ENCODE results near the gene HECTD4.
"Not testable (repeated sequence)": the region's sequence is repeated elsewhere in the genome, so short reads cannot be mapped to it uniquely, and the experiment has no call there.

The HECTD4 gene

DNA sequence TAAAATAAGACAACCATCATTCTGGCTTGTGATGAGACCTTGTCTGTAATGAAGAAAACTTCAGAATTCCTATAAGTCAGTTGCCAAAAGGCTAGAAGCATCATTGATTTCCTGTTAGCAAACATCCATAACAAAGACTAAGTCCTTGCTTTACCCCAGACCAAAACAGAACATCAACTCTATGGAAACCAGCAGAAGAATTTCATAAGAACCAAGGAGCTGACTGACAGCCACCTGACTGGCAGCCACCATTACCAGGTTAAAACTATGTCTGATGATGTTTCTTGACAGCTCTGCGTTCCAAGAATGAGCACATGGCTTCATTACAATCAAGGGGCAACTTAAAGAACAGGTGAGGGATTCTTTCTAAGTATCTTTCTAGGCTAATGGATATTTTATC lies 29.3 kb downstream of the HECTD4 start:
- Histone ChIP-seq H3K4me3 (ENCODE audit: low read depth in 1 of 2, low read length in 2 of 2) (no peak overlapping the region), H3K27me3 (ENCODE audit: low read depth, low read length) (no peaks in the 10 kb centered on the region), H3K36me3 (ENCODE audit: control insufficient read depth in 1 of 2, insufficient read depth in 2 of 2, low read length in 2 of 2) (no peaks in the 10 kb centered on the region), H3K4me1 (ENCODE audit: control insufficient read depth in 1 of 2, insufficient read depth in 2 of 2, low read length in 2 of 2) (no peaks in the 10 kb centered on the region), H3K27ac (ENCODE audit: low read length) (no peak overlapping the region), H3K9me3 (ENCODE audit: control insufficient read depth in 1 of 2, low read length in 2 of 2) (no peaks in the 10 kb centered on the region)

GRCh38 chr12:112350593-112351592 lies 31.3 kb downstream of the HECTD4 start:
- no peaks in the 10 kb centered on the region for H3K9me3 ChIP-seq (ENCODE audit: control insufficient read depth in 1 of 2, low read length in 2 of 2)
- H3K27me3 ChIP-seq (ENCODE audit: low read depth, low read length): no peaks in the 10 kb centered on the region
- H3K36me3 ChIP-seq (ENCODE audit: control insufficient read depth in 1 of 2, insufficient read depth in 2 of 2, low read length in 2 of 2): no peaks in the 10 kb centered on the region
- H3K4me1 ChIP-seq (ENCODE audit: control insufficient read depth in 1 of 2, insufficient read depth in 2 of 2, low read length in 2 of 2): no peaks in the 10 kb centered on the region
- H3K27ac ChIP-seq (ENCODE audit: low read length): no peak overlapping the region
- H3K4me3 ChIP-seq (ENCODE audit: low read depth in 1 of 2, low read length in 2 of 2): no peak overlapping the region

DNA sequence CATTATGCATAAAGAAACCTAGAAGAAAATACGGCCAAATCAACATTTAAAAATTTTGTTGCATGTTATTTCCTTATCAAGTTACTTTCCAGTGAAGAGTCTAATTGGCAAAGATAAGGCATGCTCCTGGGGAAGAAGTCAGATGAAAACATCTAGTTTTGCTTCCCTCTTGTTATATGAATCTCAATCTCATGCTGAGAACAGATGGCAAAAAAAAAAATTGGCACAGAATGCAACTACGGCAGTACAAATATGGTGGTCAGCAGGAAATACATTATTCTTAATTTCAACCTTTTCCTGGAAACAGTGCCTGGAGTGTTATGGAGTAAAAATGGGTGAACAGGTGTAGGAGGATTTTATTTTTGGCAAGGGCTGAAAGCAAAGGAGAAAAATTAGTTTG lies 32.8 kb downstream of the HECTD4 start:
- Histone ChIP-seq H3K9me3 (ENCODE audit: control insufficient read depth in 1 of 2, low read length in 2 of 2) (no peaks in the 10 kb centered on the region), H3K27me3 (ENCODE audit: low read depth, low read length) (no peaks in the 10 kb centered on the region), H3K4me3 (ENCODE audit: low read depth in 1 of 2, low read length in 2 of 2) (no peak overlapping the region), H3K4me1 (ENCODE audit: control insufficient read depth in 1 of 2, insufficient read depth in 2 of 2, low read length in 2 of 2) (no peaks in the 10 kb centered on the region), H3K27ac (ENCODE audit: low read length) (no peak overlapping the region), H3K36me3 (ENCODE audit: control insufficient read depth in 1 of 2, insufficient read depth in 2 of 2, low read length in 2 of 2) (no peaks in the 10 kb centered on the region)

DNA sequence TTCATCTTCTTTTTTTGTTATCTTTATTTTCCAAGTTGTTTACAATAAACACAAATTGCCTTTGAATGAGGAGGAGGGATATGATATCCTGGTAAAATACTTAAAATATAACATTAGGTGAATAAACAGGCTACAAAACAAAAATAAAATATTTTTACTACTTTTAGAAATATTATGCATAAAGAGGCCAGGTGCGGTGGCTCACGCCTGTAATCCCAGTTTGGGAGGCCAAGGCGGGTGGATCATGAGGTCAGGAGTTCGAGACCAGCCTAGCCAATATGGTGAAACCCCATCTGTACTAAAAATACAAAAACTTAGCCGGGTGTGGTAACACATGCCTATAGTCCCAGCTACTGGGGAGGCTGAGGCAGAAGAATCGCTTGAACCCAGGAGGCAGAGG lies 33.3 kb downstream of the HECTD4 start:
- not testable (repeated sequence) for H3K4me3 ChIP-seq (ENCODE audit: low read depth in 1 of 2, low read length in 2 of 2); H3K36me3 ChIP-seq (ENCODE audit: control insufficient read depth in 1 of 2, insufficient read depth in 2 of 2, low read length in 2 of 2); H3K9me3 ChIP-seq (ENCODE audit: control insufficient read depth in 1 of 2, low read length in 2 of 2); H3K4me1 ChIP-seq (ENCODE audit: control insufficient read depth in 1 of 2, insufficient read depth in 2 of 2, low read length in 2 of 2); H3K27me3 ChIP-seq (ENCODE audit: low read depth, low read length); H3K27ac ChIP-seq (ENCODE audit: low read length)

DNA sequence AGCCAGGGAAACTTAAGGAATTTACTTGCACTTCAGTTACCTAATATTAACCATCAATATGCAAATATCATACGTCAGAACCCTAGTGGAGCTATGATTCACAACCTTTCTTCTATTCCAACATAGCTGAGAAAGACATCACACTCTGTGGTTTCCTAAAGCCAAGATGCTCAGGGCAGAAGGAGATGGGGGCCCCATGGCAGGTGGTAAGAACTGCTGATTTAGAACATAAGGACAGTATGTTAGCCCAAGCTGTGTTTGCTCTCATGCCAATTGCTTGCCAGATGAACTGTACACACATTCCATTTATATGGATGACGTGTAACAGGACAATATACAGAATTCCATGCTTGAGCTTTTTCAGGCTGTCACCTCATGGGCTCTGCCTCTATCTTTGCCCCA lies 34.6 kb downstream of the HECTD4 start:
- H3K9me3 ChIP-seq (ENCODE audit: control insufficient read depth in 1 of 2, low read length in 2 of 2): no peaks in the 10 kb centered on the region
- H3K27ac ChIP-seq (ENCODE audit: low read length): no peak overlapping the region
- no peaks in the 10 kb centered on the region for H3K36me3 ChIP-seq (ENCODE audit: control insufficient read depth in 1 of 2, insufficient read depth in 2 of 2, low read length in 2 of 2)
- no peaks in the 10 kb centered on the region for H3K4me1 ChIP-seq (ENCODE audit: control insufficient read depth in 1 of 2, insufficient read depth in 2 of 2, low read length in 2 of 2)
- no peaks in the 10 kb centered on the region for H3K27me3 ChIP-seq (ENCODE audit: low read depth, low read length)
- no peak overlapping the region for H3K4me3 ChIP-seq (ENCODE audit: low read depth in 1 of 2, low read length in 2 of 2)

DNA sequence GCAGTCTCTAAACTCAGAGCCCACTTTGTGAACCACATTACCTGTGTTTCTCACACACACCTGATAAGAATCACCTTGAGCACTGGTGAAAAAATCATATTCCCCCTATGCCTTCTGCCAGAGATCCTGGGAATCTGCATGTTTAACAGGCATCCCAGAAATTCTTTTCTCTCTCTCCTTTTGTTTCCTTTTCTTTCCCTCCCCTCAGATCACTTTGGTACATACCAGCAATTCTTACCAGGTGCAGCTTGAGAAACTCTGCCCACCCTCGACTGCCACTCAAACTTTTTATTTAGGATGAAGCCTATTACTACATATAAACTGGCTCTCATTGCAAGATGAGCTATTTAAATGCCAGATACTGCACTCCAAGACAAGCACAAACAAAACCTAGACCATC lies 36.0 kb downstream of the HECTD4 start:
- Histone ChIP-seq H3K27ac (ENCODE audit: low read length) (no peak overlapping the region), H3K4me3 (ENCODE audit: low read depth in 1 of 2, low read length in 2 of 2) (no peak overlapping the region), H3K9me3 (ENCODE audit: control insufficient read depth in 1 of 2, low read length in 2 of 2) (no peaks in the 10 kb centered on the region), H3K27me3 (ENCODE audit: low read depth, low read length) (no peaks in the 10 kb centered on the region), H3K4me1 (ENCODE audit: control insufficient read depth in 1 of 2, insufficient read depth in 2 of 2, low read length in 2 of 2) (peaks cover 0 to 4% of the 10 kb centered on the region in 2 donors), H3K36me3 (ENCODE audit: control insufficient read depth in 1 of 2, insufficient read depth in 2 of 2, low read length in 2 of 2) (no peaks in the 10 kb centered on the region)

- Histone ChIP-seq H3K4me3 (ENCODE audit: low read depth in 1 of 2, low read length in 2 of 2) (no peak overlapping the region), H3K36me3 (ENCODE audit: control insufficient read depth in 1 of 2, insufficient read depth in 2 of 2, low read length in 2 of 2) (no peaks in the 10 kb centered on the region), H3K4me1 (ENCODE audit: control insufficient read depth in 1 of 2, insufficient read depth in 2 of 2, low read length in 2 of 2) (peaks cover 0 to 6% of the 10 kb centered on the region in 2 donors), H3K27me3 (ENCODE audit: low read depth, low read length) (no peaks in the 10 kb centered on the region), H3K27ac (ENCODE audit: low read length) (no peak overlapping the region), H3K9me3 (ENCODE audit: control insufficient read depth in 1 of 2, low read length in 2 of 2) (no peaks in the 10 kb centered on the region)
These were observed 38.0 kb downstream of the HECTD4 start for GRCh38 chr12:112344220-112344619.

DNA sequence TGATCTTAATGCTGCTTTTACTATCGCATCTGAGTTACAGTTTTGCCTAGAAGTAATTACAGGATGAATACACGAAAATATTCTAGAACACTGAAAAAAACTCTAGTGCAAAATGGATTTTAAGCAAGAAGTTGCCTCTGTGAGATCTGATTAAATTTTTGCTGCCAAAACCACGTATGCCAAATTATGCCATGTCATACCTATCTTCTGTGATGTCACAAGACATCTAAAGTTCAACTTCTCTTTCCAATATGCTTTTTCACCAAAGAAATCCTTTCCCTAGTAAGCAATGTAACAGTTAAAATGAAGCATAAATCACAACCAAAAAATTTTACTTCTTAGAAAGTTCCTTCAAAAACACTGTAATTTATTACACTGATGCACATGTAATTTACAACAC lies 39.6 kb downstream of the HECTD4 start:
- Histone ChIP-seq H3K27ac (ENCODE audit: low read length) (no peak overlapping the region), H3K4me3 (ENCODE audit: low read depth in 1 of 2, low read length in 2 of 2) (no peak overlapping the region), H3K27me3 (ENCODE audit: low read depth, low read length) (no peaks in the 10 kb centered on the region), H3K4me1 (ENCODE audit: control insufficient read depth in 1 of 2, insufficient read depth in 2 of 2, low read length in 2 of 2) (peaks cover 0 to 6% of the 10 kb centered on the region in 2 donors), H3K36me3 (ENCODE audit: control insufficient read depth in 1 of 2, insufficient read depth in 2 of 2, low read length in 2 of 2) (no peaks in the 10 kb centered on the region), H3K9me3 (ENCODE audit: control insufficient read depth in 1 of 2, low read length in 2 of 2) (no peaks in the 10 kb centered on the region)

DNA sequence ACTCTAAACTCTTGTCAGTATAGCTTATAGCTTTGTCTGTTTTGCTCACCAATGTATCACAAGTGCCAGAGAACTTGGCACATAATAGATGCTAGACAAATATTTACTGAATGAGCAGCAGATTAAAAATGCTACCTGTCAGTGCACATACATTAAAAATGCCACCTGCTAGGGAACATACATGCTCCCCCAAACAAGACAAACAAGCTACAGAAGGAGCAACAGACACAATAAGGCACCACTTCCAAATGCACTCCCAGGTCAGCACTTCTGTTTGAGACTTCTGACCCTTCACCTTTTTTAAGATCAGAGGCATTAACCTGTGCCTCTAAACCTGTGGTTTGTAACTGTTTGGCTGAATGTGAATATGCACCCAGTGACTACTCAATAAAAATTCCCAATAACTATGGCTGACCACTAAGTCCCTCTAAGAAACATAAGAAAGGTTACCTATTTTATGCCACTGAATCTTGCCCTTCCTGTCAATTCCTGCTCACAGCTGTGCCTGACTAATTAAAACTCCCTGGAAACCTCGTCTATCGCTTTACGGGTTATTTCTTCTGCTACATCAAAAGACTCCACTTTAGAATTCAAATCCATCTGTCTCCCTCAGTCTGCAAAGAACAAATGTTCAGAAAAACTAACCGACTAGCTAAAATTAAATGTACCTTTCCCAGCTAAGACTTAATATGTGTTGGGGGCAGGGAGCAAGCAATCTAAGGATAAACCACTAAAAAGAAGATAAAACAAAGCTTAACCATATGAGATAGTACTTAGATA lies 41.0 kb downstream of the HECTD4 start:
- H3K4me1 ChIP-seq (ENCODE audit: control insufficient read depth in 1 of 2, insufficient read depth in 2 of 2, low read length in 2 of 2): peaks cover 0 to 6% of the 10 kb centered on the region in 2 donors
- H3K27ac ChIP-seq (ENCODE audit: low read length): no peak overlapping the region
- H3K9me3 ChIP-seq (ENCODE audit: control insufficient read depth in 1 of 2, low read length in 2 of 2): no peaks in the 10 kb centered on the region
- H3K4me3 ChIP-seq (ENCODE audit: low read depth in 1 of 2, low read length in 2 of 2): no peak overlapping the region
- no peaks in the 10 kb centered on the region for H3K27me3 ChIP-seq (ENCODE audit: low read depth, low read length)
- no peaks in the 10 kb centered on the region for H3K36me3 ChIP-seq (ENCODE audit: control insufficient read depth in 1 of 2, insufficient read depth in 2 of 2, low read length in 2 of 2)

DNA sequence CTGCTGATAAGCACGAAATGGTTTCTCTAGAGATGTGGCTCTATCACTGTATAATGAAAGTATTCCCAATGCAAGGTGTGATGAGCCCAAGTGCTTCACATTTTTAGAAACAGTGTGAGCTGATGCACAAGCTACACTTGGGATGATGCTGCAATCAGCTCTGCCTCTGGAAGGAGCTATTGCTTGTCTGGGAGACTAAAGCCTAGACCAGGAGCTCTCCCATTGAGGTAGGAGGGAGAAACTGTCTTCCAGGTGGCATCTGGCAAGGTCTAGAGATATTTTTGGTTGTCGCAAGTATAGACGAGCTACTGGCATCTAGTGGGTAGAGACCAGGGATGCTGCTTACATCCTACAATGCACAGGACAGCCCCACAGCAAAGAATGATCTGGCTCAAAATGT lies 42.0 kb downstream of the HECTD4 start:
- Histone ChIP-seq H3K27me3 (ENCODE audit: low read depth, low read length) (no peaks in the 10 kb centered on the region), H3K9me3 (ENCODE audit: control insufficient read depth in 1 of 2, low read length in 2 of 2) (no peaks in the 10 kb centered on the region)

DNA sequence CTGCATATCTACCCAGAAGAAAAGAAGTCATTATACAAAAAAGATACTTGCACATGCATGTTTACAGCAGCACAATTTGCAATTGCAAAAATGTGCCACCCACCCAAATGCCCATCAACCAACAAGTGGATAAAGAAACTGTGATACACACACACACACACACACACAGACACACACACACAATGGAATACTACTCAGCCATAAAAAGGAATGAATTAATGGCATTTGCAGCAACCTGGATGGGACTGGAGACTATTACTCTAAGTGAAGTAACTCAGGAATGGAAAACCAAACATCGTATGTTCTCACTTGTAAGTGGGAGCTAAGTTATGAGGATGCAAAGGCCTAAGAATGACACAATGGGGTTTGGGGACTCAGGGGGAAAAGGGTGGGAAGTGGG lies 47.2 kb downstream of the HECTD4 start:
- H3K4me1 ChIP-seq (ENCODE audit: control insufficient read depth in 1 of 2, insufficient read depth in 2 of 2, low read length in 2 of 2); H3K4me3 ChIP-seq (ENCODE audit: low read depth in 1 of 2, low read length in 2 of 2); H3K9me3 ChIP-seq (ENCODE audit: control insufficient read depth in 1 of 2, low read length in 2 of 2); H3K27me3 ChIP-seq (ENCODE audit: low read depth, low read length); H3K27ac ChIP-seq (ENCODE audit: low read length); H3K36me3 ChIP-seq (ENCODE audit: control insufficient read depth in 1 of 2, insufficient read depth in 2 of 2, low read length in 2 of 2): not testable (repeated sequence)

More for the DNA sequence above, 42.0 kb downstream of the HECTD4 start:
- Histone ChIP-seq H3K27ac (ENCODE audit: low read length) (no peak overlapping the region), H3K4me3 (ENCODE audit: low read depth in 1 of 2, low read length in 2 of 2) (no peak overlapping the region), H3K36me3 (ENCODE audit: control insufficient read depth in 1 of 2, insufficient read depth in 2 of 2, low read length in 2 of 2) (no peaks in the 10 kb centered on the region), H3K4me1 (ENCODE audit: control insufficient read depth in 1 of 2, insufficient read depth in 2 of 2, low read length in 2 of 2) (peaks cover 0 to 6% of the 10 kb centered on the region in 2 donors)
